ENCODE measurements around the gene NSD2.

NSD2 gene

GRCh38 chr4:1882850-1883271 lies 11.7 kb downstream of the NSD2 start:
- DNase-seq (ENCODE audit: low read depth), result no peak
- no peak overlapping the region for H3K4me3 ChIP-seq (ENCODE audit: low read depth, low read length)
- no peak for TF ChIP-seq CTCF (conservative IDR thresholded peaks at IDR 0.05; ENCODE audit: low read depth, low read length)

GRCh38 chr4:1883583-1883982 lies 12.4 kb downstream of the NSD2 start:
- no peak for DNase-seq (ENCODE audit: low read depth)
- H3K4me3 ChIP-seq (ENCODE audit: low read depth, low read length), result no peak overlapping the region
- no peak for TF ChIP-seq CTCF (conservative IDR thresholded peaks at IDR 0.05; ENCODE audit: low read depth, low read length)

GRCh38 chr4:1885414-1885813 lies 14.2 kb downstream of the NSD2 start:
- DNase-seq (ENCODE audit: low read depth), result no peak
- TF ChIP-seq CTCF (conservative IDR thresholded peaks at IDR 0.05; ENCODE audit: low read depth, low read length), result no peak

GRCh38 chr4:1887052-1887451 lies 15.9 kb downstream of the NSD2 start:
- TF ChIP-seq CTCF (conservative IDR thresholded peaks at IDR 0.05; ENCODE audit: low read depth, low read length), result no peak
- H3K4me3 ChIP-seq (ENCODE audit: low read depth, low read length), result no peak overlapping the region
- DNase-seq (ENCODE audit: low read depth), result no peak

More at GRCh38 chr4:1885414-1885813, 14.2 kb downstream of the NSD2 start:
- H3K4me3 ChIP-seq (ENCODE audit: low read depth, low read length), result no peak overlapping the region

- DNase-seq (ENCODE audit: low read depth), result no peak
- TF ChIP-seq CTCF (conservative IDR thresholded peaks at IDR 0.05; ENCODE audit: low read depth, low read length), result no peak
- no peak overlapping the region for H3K4me3 ChIP-seq (ENCODE audit: low read depth, low read length)
Observed at GRCh38 chr4:1890979-1891570, 19.9 kb downstream of the NSD2 start.

GRCh38 chr4:1895971-1896657 lies 24.9 kb downstream of the NSD2 start:
- H3K4me3 ChIP-seq (ENCODE audit: low read depth, low read length), result no peak overlapping the region
- no peak for DNase-seq (ENCODE audit: low read depth)
- no peak for TF ChIP-seq CTCF (conservative IDR thresholded peaks at IDR 0.05; ENCODE audit: low read depth, low read length)

- no peak for TF ChIP-seq CTCF (conservative IDR thresholded peaks at IDR 0.05; ENCODE audit: low read depth, low read length)
- H3K4me3 ChIP-seq (ENCODE audit: low read depth, low read length), result no peak overlapping the region
- no peak for DNase-seq (ENCODE audit: low read depth)
Observed at GRCh38 chr4:1896658-1896991, 25.4 kb downstream of the NSD2 start.
